ENCODE data around the gene MAPKAPK3. TPM values are rescaled to one million over a fixed set of nuclear protein-coding genes. Genes with fewer than 3 reads are reported as not detected.

MAPKAPK3 gene
- total RNA-seq, 1 donor from 2014 or later, result 60.8 TPM

- no peak overlapping the region for H3K27ac ChIP-seq
- intact Hi-C loops (cut with DNase I), result no loop called here
- no peak overlapping the region for H3K4me3 ChIP-seq
- no peaks in the 10 kb centered on the region for H3K27me3 ChIP-seq
- DNase-seq (no peak), ATAC-seq (no peak)
- H3K9me3 ChIP-seq, result no peaks in the 10 kb centered on the region
- H3K36me3 ChIP-seq, result peaks cover 23% of the 10 kb centered on the region
- peaks cover 23% of the 10 kb centered on the region for H3K4me1 ChIP-seq
- TF ChIP-seq CTCF (IDR thresholded peaks at IDR 0.05), result no peak
Observed at GRCh38 chr3:50575372-50575771, 41.6 kb upstream of the MAPKAPK3 start.

GRCh38 chr3:50577348-50577747 is 39.6 kb upstream of the MAPKAPK3 start:
- Histone ChIP-seq H3K27me3 (no peaks in the 10 kb centered on the region), H3K36me3 (peaks cover 32% of the 10 kb centered on the region), H3K27ac (no peak overlapping the region), H3K9me3 (no peaks in the 10 kb centered on the region), H3K4me3 (no peak overlapping the region), H3K4me1 (peaks cover 19% of the 10 kb centered on the region)
- TF ChIP-seq CTCF (IDR thresholded peaks at IDR 0.05), result no peak
- ATAC-seq, result no peak
- intact Hi-C loops (cut with DNase I), result no loop called here
- DNase-seq, result no peak

- H3K27me3 ChIP-seq, result no peaks in the 10 kb centered on the region
- H3K36me3 ChIP-seq, result peaks cover 32% of the 10 kb centered on the region
- no peak for ATAC-seq
- peaks cover 36% of the 10 kb centered on the region for H3K4me1 ChIP-seq
- intact Hi-C loops (cut with DNase I), result no loop called here
- no peak overlapping the region for H3K4me3 ChIP-seq
- TF ChIP-seq CTCF (IDR thresholded peaks at IDR 0.05), result peak; percentile 7
- no peaks in the 10 kb centered on the region for H3K9me3 ChIP-seq
- DNase-seq, result no peak
- peak overlapping the region; percentile 42 for H3K27ac ChIP-seq
Observed at GRCh38 chr3:50580683-50581458, 36.1 kb upstream of the MAPKAPK3 start.

- Histone ChIP-seq H3K27me3 (no peaks in the 10 kb centered on the region), H3K27ac (peak overlapping the region; percentile 42), H3K9me3 (no peaks in the 10 kb centered on the region), H3K4me3 (no peak overlapping the region), H3K4me1 (peaks cover 40% of the 10 kb centered on the region), H3K36me3 (peaks cover 32% of the 10 kb centered on the region)
- peak; percentile 1 for ATAC-seq
- no peak for DNase-seq
- TF ChIP-seq CTCF (IDR thresholded peaks at IDR 0.05), result no peak
- intact Hi-C loops (cut with DNase I), result no loop called here
Observed at GRCh38 chr3:50581459-50581842, 35.5 kb upstream of the MAPKAPK3 start.

GRCh38 chr3:50582083-50582482 is 34.9 kb upstream of the MAPKAPK3 start:
- Histone ChIP-seq H3K27ac (peak overlapping the region; percentile 74), H3K27me3 (no peaks in the 10 kb centered on the region), H3K36me3 (peaks cover 26% of the 10 kb centered on the region), H3K4me3 (no peak overlapping the region), H3K4me1 (peaks cover 40% of the 10 kb centered on the region), H3K9me3 (no peaks in the 10 kb centered on the region)
- intact Hi-C loops (cut with DNase I), result no loop called here
- TF ChIP-seq CTCF (IDR thresholded peaks at IDR 0.05), result no peak
- ATAC-seq, result no peak
- no peak for DNase-seq

Data from upper lobe of right lung (tissue), 1 donor.